Tongue (tissue), 2 donors: ENCODE measurements around the gene ZNG1A. TPM values are rescaled to one million over a fixed set of nuclear protein-coding genes. Genes with fewer than 3 reads are reported as not detected.
"Not testable (repeated sequence)": the region's sequence is repeated elsewhere in the genome, so short reads cannot be mapped to it uniquely, and the experiment has no call there.

Experiments used
- DNase-seq: peaks from one replicate; pipeline ENCODE4 v3.0.0-alpha.2; 2015
- total RNA-seq: library from RNA; depleted of rRNA; stranded (reverse); fragments of >200 nt; gene quantifications from one replicate; pipeline ENCODE4 v1.2.3, GENCODE V29; 2014

Gene ZNG1A
- total RNA-seq, 1 donor from 2014 or later, result 55.9 TPM

DNA sequence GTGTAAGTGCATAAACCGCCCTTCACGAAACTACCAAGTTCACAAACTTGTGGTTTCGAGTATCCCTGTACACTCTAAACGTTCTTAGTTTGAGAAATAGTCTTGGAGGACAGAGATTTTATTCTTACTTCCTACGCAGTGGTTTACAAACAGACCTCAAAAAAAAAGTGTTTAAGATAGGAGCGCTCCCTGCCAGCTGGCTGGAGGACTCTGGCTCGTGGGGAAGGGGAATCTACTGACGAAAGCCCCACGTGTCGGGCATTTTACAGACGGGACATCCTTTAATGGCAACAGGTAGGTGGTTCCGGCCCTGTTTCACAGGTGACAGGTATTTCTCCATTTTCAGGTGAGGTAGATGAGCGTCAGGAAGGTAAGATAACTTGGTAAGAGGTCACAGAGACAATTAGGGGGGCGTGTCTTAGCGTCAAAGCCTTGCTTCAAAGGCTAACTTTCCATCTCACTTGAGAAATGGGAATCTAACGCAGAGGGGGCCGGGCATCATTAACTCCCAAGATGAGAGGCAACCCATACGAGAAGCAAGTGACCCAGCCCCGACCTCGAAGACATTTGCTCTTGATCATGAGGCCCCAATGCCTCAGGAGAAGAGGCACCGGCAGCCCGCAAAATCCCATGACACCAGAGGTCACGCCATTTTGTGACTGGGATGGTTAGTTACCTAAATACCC lies 573 bp downstream of the ZNG1A start:
- DNase-seq, result not testable (repeated sequence)

DNA sequence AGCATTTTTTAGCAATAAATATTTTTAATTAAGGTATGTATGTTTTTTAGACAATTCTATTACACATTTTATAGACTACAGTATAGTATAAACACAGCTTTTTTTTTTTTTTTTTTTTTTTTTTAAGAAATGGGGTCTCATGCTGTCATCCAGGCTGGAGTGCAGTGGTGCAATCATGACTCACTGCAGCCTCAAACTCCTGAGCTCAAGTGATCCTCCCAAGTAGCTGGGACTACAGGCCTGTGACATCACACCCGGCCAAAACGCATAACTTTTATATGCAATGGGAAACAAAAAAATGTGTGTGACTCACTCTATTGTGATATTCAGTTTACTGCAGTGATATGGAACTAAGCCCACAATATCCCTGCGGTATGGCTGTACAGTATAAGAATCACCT lies 9.1 kb downstream of the ZNG1A start:
- not testable (repeated sequence) for DNase-seq

DNA sequence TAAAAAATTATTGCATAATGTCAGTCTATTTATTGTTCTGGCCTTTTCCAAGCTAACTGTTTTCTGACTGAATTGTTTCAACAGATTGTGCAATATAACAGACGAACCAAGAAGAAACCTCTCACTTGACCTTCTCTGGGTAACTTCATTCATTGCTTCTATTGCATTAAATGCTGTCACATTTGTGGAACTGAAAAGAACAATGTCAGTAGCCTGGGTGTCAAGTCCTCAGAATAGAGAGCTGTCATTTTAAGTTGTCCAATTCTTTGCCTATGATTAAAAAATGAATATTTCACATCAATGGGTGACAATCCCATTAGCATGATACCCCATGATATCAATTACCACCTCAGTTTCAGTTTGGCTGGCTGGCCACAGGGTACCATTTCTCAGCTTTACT lies 19.0 kb downstream of the ZNG1A start:
- DNase-seq, result not testable (repeated sequence)

DNA sequence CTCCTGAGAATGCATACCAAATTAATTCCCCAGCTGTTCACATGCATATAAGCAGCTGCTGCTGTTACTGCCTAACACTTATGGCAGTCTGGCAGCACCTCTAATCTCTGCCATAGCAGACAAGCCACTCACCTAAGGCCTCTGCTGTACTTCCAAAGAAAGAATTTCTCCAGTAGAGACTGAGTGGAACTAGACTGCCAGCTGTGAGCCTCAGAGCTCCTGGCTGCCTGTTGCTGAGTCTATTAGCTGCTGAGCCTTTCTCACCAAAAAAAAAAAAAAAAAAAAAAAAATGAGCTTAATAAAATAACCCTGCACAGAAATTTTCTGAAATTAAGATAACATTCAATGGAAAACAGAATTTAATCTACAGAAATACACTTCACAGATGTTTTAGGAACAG lies 27.7 kb downstream of the ZNG1A start:
- DNase-seq, result peak; percentile 0

DNA sequence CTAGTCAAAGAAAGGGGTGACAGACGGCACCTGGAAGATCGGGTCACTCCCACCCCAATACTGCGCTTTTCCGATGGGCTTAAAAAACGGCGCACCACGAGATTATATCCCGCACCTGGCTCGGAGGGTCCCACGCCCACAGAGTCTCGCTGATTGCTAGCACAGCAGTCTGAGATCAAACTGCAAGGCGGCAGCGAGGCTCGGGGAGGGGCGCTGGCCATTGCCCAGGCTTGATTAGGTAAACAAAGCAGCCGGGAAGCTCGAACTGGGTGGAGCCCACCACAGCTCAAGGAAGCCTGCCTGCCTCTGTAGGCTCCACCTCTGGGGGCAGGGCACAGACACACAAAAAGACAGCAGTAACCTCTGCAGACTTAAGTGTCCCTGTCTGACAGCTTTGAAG lies 39.0 kb downstream of the ZNG1A start:
- DNase-seq, result not testable (repeated sequence)

DNA sequence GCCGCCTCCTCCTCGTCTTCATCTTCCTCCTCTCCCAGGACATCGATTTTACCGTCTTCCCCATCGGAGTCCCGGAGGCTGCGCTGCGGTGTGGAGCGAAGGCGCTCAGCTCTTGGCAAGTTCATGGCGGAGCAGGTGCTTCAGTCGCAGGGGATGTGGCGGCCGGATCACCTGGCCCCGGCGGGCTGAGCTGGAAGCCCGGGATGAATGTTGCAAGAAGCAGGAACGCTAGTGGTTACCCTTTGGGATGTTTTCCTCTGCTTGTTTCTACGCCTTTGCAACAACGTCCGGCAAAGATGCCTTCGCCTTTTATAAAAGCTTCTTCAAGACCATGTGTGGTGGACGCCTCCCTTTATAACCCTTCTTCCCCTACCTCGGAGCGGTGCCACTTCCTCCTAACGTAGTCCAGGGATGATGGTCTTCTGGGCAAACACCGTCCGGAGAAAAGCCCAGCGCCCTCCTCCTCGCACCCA lies 60.8 kb downstream of the ZNG1A start, which contains the start of gene FOXD4:
Gene FOXD4, minus strand, starts transcription at position 423 of the 473 bp plus-strand sequence. Its CDS starts 298 bp downstream, at position 125.
- peak; percentile 2 for DNase-seq

DNA sequence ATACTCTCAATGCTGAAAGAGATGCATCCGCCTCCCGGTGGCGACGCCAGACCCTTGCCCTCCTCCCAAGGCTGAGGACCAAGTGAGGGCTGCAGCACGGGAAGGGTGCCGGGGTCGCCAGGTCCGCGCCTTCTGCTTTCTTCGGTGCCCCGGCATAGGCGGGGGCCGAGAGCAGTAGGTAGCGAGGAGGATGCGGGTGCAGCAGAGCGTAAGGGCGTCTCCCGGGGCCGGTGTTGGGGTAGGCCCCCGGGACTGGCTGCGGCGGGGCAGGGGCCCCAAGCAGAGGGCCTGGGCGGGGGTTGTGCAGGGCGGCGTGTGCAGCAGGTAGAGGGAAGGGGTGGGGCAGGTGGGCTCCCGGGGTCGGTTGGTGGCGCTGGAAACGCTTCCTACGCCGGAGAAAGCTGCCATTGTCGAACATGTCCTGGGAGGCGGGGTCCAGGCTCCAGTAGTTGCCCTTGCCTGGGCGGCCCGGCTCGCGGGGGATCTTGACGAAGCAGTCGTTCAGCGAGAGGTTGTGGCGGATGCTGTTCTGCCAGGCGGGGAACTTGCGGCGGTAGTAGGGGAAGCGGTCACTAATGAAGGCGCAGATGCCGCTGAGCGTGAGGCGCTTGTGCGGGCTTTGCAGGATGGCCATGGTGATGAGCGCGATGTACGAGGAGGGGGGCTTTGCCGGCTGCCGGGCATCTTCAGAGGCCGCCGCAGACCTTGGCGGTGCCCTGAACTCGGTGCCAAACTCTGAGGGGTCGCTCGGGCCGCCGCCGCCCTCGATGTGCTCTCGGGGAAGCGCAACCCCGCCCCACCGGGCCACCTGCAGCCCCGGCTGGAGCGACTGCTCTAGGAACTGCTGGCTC lies 61.5 kb downstream of the ZNG1A start:
- not testable (repeated sequence) for DNase-seq

DNA sequence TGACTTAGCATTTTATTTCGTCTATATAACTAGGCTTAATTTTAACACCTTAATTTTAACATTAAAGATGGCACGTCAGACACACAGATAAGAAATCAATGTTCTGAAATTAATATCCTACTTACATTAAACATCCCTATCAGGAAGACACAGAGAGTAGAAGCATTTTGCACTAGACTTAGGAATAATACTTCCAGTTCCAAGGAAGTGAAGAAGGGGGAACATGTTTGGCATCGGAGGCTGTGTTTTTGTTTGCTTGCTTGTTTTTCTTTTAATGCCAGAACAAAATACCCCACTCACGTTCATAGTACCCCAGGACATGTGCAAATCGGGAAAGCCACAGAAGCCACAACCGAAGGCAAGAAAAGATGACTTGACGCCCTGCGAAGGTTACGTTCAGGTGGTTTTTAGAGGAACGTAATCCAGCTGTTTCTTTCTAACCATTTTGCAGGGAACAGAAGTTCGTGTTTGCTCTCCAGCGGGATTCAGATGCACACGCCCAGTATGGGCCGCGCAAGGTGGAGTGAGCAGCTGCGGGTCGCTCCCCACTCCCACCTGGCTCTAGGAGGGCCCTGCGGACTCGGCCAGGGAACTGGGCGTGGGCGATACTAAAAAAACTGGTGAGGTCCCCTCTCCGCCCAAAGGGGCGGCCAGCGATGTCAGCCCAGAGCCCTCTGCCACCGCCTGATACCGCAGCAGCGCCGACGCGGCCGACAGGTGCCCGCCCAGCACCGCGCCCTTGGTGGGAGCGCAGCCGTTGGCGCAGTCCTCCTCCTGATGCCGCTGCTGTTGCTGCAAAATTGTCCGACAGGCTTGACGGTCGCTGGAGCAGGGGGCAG lies 62.4 kb downstream of the ZNG1A start:
- DNase-seq, result peak; percentile 38

DNA sequence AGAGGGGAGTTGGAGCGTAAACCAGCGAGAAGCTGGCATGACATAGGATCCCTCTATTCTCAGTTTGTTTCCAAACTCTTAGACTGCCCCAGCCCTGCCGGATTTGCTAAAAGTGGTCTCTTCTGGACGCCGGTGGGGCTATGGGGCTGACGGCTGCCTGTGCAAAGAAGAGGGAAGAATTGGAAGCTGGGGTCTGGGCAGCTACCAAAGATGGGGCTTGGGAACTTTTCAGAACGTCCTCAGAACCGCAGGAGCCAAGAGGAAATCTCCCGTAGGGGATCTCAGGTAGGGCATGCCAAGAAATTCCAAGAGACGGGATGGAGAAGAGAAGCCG lies 63.8 kb downstream of the ZNG1A start:
- not testable (repeated sequence) for DNase-seq

DNA sequence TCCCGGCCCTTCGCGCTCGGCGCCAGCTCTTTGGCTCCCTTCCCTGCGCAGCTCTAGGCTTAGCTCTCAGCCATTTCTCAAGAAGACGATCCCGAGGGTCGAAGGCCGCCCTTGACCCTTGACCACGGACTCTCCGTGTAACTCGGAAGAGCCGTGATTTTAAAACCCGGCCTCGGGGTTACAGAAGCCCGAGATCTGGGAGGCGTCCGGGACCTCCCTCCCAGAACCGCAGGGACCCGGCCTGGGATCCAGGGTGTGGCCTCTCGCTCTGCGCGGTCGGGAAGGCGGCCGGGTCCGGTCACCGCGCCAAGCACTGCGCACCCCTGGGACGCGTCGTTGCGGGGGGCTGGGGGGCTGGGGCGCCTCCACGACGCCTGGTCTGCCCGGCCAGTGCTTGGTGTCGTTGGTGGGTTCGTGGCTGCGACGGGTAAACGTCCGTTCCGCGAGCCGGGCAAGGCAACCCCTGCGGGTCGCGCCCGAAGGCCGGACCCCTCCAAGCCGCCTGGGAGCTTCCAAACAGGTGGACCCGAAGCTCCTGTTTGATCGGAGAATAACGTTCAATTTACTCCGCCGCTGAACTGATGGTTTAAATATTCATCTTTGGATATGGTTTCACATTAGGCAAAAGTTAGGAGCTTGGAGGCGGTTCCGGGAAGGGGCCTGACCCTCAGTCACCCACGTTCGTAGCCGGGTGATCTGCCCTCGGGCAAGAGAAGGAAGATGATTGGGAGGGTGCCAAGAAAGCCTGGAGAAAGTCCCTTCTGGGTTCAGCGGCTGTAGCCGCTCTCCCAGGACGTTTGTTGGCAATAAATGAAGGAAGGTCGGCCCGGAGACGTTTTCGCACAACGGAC lies 64.4 kb downstream of the ZNG1A start:
- DNase-seq, result peak; percentile 57

DNA sequence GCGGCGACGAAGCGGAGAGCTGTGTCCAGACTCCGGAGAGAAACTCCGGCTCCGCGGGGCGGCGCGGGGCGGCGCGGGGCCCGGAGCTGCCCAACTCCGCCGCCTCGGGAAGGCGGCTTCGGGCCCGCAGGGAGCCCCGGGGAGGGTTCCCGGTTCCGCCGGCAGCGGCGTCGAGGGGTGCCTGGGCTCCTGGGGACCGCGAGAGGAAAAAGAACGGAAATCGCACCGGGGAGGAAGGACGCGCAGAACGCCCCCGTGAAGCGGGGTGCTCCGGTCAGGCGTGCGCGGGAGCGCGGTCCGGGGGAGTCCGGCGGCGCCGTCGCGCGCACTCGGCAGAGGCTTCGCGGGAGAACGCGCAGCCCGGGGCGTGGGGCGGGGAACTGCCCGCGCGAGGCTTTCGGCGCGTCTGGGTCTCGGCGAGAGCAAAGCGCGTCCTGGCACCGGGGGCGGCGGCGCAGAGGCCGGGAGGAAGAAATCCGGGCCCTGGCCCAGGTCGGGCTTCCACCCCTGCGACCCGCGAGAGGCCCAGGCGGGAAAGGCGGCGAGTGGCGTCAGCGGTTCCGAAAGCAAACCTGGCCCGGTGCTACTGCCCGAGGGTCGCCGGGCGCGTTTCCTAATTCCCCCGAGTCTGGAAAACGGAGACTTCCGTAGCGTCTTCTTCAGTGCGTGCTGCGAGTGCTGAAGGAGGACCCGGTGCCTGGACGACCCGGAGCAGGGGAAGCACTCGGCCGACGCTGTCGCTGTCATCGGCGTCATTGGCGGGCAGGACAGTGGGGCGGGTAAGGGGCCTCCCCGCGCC lies 65.2 kb downstream of the ZNG1A start:
- DNase-seq, result peak; percentile 78

DNA sequence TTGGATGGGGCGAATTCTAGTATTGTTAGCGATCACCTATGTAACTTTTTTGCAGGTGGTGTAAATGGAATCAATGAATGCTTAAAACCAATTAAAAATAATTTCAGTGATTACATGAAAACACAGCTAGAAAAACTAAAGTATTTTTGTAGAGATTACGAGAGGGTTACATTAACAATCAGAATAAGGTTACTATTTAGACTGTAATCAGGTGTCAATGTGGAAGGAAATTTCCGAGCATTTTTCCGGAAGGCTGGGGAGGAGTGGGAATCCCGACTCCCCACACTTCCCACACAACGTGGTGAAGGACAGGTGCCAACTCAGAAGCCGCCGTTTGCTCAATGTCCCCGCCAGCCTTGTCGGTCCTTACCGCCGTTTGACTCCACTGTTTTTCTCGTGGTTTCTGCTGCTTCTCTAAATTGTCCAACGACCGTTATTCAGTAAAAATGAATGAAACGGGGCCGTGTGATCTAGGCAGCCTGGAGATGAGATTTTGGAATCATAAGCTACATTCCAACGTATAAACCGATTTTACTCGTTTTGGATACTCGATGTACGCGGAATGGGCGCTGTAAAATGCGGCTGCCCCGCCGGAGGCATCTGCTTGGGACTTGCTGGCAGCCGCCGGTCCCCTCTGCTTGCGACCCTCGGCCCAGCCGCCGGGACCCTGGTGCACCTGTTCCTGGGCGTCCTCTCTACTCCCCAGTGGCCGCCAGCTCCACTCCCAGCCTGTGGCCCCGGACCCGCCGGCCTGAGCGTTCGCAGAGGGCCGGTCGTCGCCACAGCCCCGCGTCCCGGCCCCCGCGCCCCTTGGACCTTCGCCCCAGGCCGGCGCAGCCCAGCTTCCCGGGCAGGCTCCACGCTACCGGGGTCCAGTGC lies 66.0 kb downstream of the ZNG1A start:
- peak; percentile 58 for DNase-seq

DNA sequence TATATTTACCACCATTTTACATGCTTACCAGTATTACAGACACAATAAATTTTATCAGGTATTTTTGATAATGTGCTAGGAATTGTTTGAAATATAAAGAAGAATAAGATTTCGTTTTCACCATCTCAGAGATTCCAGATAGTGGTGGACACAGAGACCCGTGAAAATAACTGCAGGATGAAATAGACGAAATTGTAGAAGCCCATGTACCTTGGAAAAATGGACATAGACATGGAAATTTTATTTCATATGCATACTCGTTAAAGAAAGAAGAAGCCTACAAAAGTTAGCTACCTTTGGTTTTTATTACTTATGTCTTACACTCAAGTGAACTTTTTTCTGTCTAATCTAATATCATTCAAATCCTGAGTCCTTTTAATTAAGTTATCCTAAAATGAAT lies 68.2 kb downstream of the ZNG1A start:
- peak; percentile 21 for DNase-seq

DNA sequence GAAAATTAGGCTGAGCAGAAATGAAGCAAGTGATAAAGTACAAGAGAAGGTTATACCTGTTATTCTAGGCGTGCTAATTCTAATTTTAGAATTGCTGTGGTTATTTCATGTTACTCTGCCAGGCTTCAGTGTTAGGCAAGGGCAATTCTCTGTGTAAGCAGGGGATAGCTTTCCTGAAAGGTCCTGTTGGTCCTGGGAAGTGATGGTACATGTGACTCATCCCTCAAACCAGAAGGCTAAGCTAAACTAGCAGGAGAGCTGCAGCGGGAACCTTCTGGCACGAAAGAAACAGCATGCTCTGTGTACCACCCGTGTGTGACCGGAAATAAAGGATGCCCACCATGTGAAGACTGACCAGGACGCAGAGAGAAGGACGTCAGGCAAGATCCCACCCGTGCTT lies 69.3 kb downstream of the ZNG1A start:
- not testable (repeated sequence) for DNase-seq

DNA sequence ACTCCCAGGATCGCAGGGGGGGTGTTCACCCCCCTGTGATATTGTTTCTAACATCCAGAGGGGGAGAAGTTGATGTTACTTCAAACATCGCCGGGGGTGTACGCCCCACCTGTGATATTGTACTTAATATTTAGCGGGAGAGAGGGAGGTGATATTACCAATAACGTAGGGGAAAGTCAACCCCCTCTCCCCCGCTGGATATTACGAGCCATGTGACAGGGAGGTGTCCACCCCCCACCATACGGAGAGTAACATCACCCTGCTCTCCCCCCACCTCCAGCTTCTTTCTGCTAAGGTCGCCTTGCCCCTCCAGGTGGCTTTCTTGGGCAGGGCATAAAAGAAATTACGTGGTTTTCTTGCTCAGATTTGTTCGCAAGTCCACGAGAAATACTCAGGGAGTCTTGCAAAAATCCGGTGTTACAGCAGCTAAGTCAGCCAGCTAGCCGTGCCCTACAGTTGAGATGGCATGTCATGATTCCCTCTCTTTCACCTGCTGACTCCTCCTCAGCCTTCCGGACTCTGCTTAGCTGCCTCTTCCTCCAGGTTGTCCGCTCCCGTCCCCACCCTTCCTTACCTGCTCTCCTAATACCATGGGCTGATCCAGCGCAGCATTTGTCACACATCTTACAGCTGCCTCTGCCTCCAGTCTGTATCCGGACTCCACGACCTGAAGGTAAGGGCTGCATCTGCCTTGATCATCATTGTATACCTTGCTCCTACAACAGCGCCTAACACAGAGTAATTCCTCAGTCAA lies 69.9 kb downstream of the ZNG1A start:
- DNase-seq, result not testable (repeated sequence)

DNA sequence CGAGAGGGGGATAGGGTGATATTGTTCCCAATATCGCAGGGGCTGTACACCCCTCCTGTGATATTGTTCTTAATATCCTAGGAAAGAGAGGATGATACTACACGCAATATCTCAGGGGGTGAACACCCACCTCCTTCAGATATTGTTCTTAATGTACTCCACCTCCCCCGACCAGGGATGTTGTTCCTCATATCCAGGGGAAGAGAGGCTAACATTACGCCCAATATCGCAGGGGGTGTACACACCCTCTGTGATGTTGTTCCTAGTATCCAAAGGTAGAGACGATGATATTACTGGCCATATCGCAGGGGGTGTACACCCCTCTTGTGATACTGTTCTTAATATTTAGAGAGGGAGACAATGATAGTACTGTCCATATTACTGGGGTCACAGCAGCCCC lies 72.9 kb downstream of the ZNG1A start:
- not testable (repeated sequence) for DNase-seq

DNA sequence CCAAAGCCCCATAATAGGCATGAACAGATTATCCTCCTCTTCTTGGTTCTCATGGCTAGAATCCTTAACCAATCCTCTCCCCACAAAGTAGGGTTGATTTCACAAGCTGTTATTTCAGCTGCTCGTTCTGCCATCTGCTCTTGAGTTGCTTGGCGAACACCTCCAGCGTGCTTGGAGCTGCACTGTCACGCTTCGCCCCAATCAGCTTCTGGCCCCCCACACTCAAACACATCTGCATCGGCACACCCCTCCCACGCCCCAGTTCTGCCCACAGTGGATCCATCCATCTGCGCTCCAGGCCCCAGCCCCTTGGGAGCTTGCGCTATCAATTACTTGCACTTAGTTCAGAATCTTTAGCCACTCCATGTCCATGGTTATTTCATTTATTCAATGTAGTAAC lies 78.4 kb downstream of the ZNG1A start:
- DNase-seq, result not testable (repeated sequence)

DNA sequence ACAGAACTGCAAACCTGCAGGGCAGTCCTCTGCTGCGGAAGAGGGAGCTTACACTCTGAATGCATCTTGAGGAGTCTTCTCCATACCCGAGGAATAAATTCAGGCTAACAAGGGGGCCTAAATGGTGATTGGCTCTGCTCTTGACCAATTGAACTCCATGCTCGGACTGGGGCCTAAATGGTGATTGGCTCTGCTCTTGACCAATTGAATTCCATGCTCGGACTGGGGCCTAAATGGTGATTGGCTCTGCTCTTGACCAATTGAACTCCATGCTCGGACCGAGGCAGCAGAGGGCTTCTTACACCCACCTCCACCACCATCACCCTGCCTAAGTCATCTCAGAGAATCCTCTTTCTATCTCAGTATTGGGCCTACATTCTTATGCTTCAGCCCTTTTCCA lies 79.0 kb downstream of the ZNG1A start:
- not testable (repeated sequence) for DNase-seq

DNA sequence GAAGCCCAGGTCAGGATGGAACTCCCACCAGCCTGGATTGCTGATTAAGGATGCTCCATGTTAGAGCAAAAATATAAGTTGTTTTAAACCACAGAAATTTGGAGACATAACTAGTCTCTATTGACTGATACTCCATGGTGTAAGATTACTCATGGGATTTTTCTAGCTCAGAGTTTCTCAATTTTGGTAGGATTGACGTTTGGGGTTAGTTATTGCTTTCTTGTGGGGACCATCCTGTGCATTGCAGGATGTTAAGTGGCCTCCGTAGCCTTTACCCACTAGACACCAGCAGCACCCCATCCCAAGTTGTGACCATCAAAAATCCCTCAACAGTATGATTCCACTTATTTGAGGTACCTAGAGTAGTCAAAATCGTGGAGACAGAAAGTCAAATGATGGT lies 80.1 kb downstream of the ZNG1A start:
- not testable (repeated sequence) for DNase-seq
